Caco-2 (cell line): Measurements from ENCODE around the gene USP16. TPM values are rescaled to one million over a fixed set of nuclear protein-coding genes. Genes with fewer than 3 reads are reported as not detected.

Source experiments
- BruUV-seq: library from RNA; stranded (reverse); fragments of 400-500 nt; replicated peaks from 2 replicates; lab custom pipeline; 2021; lab: Mats Ljungman, UMichigan
- CTCF ChIA-PET: fragments of 300-600 bp; sonication (Branson Sonifier 250); formaldehyde crosslinking; loops from one replicate; lab custom pipeline; 2022; ENCODE audit warnings: antibody characterized with exemption; lab: Charles Lee
- POLR2A ChIA-PET: fragments of 300-600 bp; sonication (Branson Sonifier 250); formaldehyde crosslinking; loops from one replicate; lab custom pipeline; 2022; ENCODE audit warnings: antibody characterized with exemption; lab: Charles Lee
- DNase-seq, 2 experiments: peaks; one replicate each; pipeline versions ENCODE4 v3.0.0 to v3.0.0-alpha.2; 2020 to 2022
- H3K27me3 ChIP-seq: replicated peaks from 2 replicates; pipeline ENCODE4 v1.6.0; 2011; ENCODE audit warnings: low read length; ENCODE audit not compliant: control insufficient read depth, insufficient read depth
- H3K36me3 ChIP-seq: 2 replicates; pipeline ENCODE4 v1.5.1; 2011; ENCODE audit warnings: low read length; ENCODE audit not compliant: control insufficient read depth, insufficient read depth
- H3K4me1 ChIP-seq: fragments of 250-450 bp; sonication (Bioruptor Pico); 2 replicates; pipeline ENCODE4 v1.5.1; 2020; ENCODE audit warnings: mild to moderate bottlenecking
- H3K4me3 ChIP-seq: 2 replicates; pipeline ENCODE4 v1.5.1; 2011; ENCODE audit warnings: low read depth, mild to moderate bottlenecking, control low read depth, low read length
- H3K9me3 ChIP-seq: fragments of 250-450 bp; sonication (Bioruptor Pico); 2 replicates; pipeline ENCODE4 v1.5.1; 2020; ENCODE audit warnings: mild to moderate bottlenecking, moderate library complexity
- H3K27ac Mint-ChIP-seq: one replicate; pipeline ENCODE4 v1.8.0; 2022; ENCODE audit warnings: mixed read lengths; ENCODE audit not compliant: unreplicated experiment
- H3K27me3 Mint-ChIP-seq: one replicate; pipeline ENCODE4 v1.8.0; 2022; ENCODE audit warnings: mixed read lengths; ENCODE audit not compliant: insufficient read depth, unreplicated experiment
- H3K36me3 Mint-ChIP-seq: one replicate; pipeline ENCODE4 v1.8.0; 2022; ENCODE audit warnings: mild to moderate bottlenecking, mixed read lengths; ENCODE audit not compliant: insufficient read depth, unreplicated experiment
- H3K4me1 Mint-ChIP-seq: one replicate; pipeline ENCODE4 v1.8.0; 2022; ENCODE audit warnings: low read depth, mixed read lengths; ENCODE audit not compliant: unreplicated experiment
- H3K4me3 Mint-ChIP-seq: one replicate; pipeline ENCODE4 v1.8.0; 2022; ENCODE audit warnings: mild to moderate bottlenecking, moderate library complexity, mixed read lengths; ENCODE audit not compliant: unreplicated experiment
- H3K9me3 Mint-ChIP-seq: one replicate; pipeline ENCODE4 v1.8.0; 2022; ENCODE audit warnings: mixed read lengths; ENCODE audit not compliant: unreplicated experiment
- CTCF ChIP-seq, 2 experiments: fragments of 200-600 bp in 1 of 2; IDR thresholded peaks; 1 replicate in 1 of 2; 2 replicates in 1 of 2; pipeline versions ENCODE4 v1.5.1 to v1.8.0; 2011 to 2022; ENCODE audit warnings: antibody characterized with exemption in 1 of 2, control low read depth in 1 of 2, inconsistent platforms in 1 of 2, low read depth in 1 of 2, low read length in 1 of 2, mild to moderate bottlenecking in 1 of 2, moderate library complexity in 1 of 2; ENCODE audit not compliant: insufficient read depth in 1 of 2, severe bottlenecking in 1 of 2, unreplicated experiment in 1 of 2
- intact Hi-C: fragments of 100-400 bp; cut with micrococcal nuclease; formaldehyde crosslinking; loops from one replicate; pipeline ENCODE4 v1.10.0; 2022; ENCODE audit not compliant: unreplicated experiment
- total RNA-seq: library from RNA; stranded (reverse); gene quantifications from 2 replicates; pipeline ENCODE4 v1.2.3, GENCODE V29; 2022

Gene USP16
- total RNA-seq, 1 experiment from 2014 or later = 24.2 TPM

DNA sequence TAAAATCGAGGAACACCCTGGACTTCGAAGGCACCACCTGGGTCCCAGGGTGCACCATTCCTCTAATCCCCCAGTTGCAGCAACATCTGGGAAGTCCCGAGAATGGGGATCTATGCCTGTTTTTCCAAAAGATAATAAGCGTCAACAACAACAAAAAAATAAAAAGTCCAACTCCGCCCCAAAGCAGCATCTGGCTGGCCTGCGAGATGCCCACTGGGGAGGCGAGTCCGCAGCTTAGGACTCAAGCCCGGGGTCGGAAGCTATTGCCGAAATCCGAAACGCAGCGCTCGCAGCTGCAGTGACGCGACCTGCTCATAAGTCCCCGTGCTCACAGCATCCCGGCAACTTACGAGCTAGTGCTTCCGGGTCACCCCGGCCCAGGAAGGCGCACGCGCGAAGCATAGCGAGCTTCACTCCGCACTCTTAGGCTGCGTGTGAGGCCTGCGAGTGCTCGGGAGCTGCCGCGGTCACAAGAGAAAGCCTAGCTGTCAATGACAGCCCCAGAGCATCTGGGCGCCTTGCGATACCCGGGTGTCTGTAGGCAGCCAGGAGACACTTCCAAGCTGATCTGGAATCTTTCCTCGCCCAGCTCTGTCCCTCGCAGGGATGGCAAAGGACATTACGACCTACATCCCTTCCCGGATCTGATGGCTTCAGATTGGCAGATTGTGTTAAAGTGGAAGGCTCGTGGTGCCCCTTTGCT lies 21.9 kb upstream of the USP16 start:
- CTCF ChIA-PET = interaction anchor here (0.6 to 1.1 kb wide), 4 partner anchors 10 to 47 kb away, joined by 4 to 8 read pairs (median 6); partner anchors contain the start of genes LTN1, RWDD2B and USP16
- peak; percentile 93 to 96 for DNase-seq
- H3K4me3 ChIP-seq = peak overlapping the region; percentile 52
- H3K9me3 ChIP-seq = no peaks in the 10 kb centered on the region
- no peak for TF ChIP-seq CTCF (IDR thresholded peaks at IDR 0.05; ENCODE audit: insufficient read depth in 1 of 2, low read depth in 1 of 2, low read length in 1 of 2, severe bottlenecking in 1 of 2, unreplicated experiment in 1 of 2)
- H3K36me3 Mint-ChIP-seq = peaks cover 7% of the 10 kb centered on the region
- POLR2A ChIA-PET = interaction anchor here (0.7 to 1.6 kb wide), 9 partner anchors 8 to 296 kb away, joined by 3 to 57 read pairs (median 5); partner anchors contain the start of genes BACH1, CCT8, LTN1 and RWDD2B
- H3K9me3 Mint-ChIP-seq = no peaks in the 10 kb centered on the region
- H3K27me3 ChIP-seq = no peaks in the 10 kb centered on the region
- peak overlapping the region; percentile 91 for H3K27ac Mint-ChIP-seq
- intact Hi-C loops = loop anchor here (1.0 kb wide), 3 partner anchors 10 to 23 kb away; partner anchors contain the start of genes LTN1 and RWDD2B
- H3K4me1 ChIP-seq = no peaks in the 10 kb centered on the region
- no peaks in the 10 kb centered on the region for H3K27me3 Mint-ChIP-seq
- no TSS peak for BruUV-seq
- peak overlapping the region; percentile 88 for H3K4me3 Mint-ChIP-seq
- no peaks in the 10 kb centered on the region for H3K4me1 Mint-ChIP-seq
- H3K36me3 ChIP-seq = no peaks in the 10 kb centered on the region

GRCh38 chr21:29005696-29006095 lies 18.8 kb upstream of the USP16 start:
- Mint-ChIP-seq H3K9me3 (no peaks in the 10 kb centered on the region), H3K4me1 (no peaks in the 10 kb centered on the region), H3K4me3 (no peak overlapping the region), H3K27me3 (no peaks in the 10 kb centered on the region), H3K27ac (no peak overlapping the region), H3K36me3 (peaks cover 16% of the 10 kb centered on the region)
- no peaks in the 10 kb centered on the region for H3K27me3 ChIP-seq
- H3K4me1 ChIP-seq = no peaks in the 10 kb centered on the region
- no peak for TF ChIP-seq CTCF (IDR thresholded peaks at IDR 0.05; ENCODE audit: insufficient read depth in 1 of 2, low read depth in 1 of 2, low read length in 1 of 2, severe bottlenecking in 1 of 2, unreplicated experiment in 1 of 2)
- intact Hi-C loops = no loop called here
- ChIA-PET CTCF (no interaction called here), POLR2A (no interaction called here)
- H3K9me3 ChIP-seq = no peaks in the 10 kb centered on the region
- no peak overlapping the region for H3K4me3 ChIP-seq
- no peak for DNase-seq
- H3K36me3 ChIP-seq = no peaks in the 10 kb centered on the region
- BruUV-seq = no TSS peak

GRCh38 chr21:29007135-29007534 lies 17.3 kb upstream of the USP16 start:
- TF ChIP-seq CTCF (IDR thresholded peaks at IDR 0.05; ENCODE audit: insufficient read depth in 1 of 2, low read depth in 1 of 2, low read length in 1 of 2, severe bottlenecking in 1 of 2, unreplicated experiment in 1 of 2) = no peak
- POLR2A ChIA-PET = interaction anchor here (1.7 kb wide), 1 partner anchor 14 kb away, joined by 6 read pairs; the partner anchor contains the start of gene LTN1
- H3K27me3 ChIP-seq = no peaks in the 10 kb centered on the region
- no peak for DNase-seq
- H3K36me3 ChIP-seq = no peaks in the 10 kb centered on the region
- Mint-ChIP-seq H3K36me3 (peaks cover 19% of the 10 kb centered on the region), H3K4me3 (no peak overlapping the region), H3K4me1 (no peaks in the 10 kb centered on the region), H3K9me3 (no peaks in the 10 kb centered on the region), H3K27ac (no peak overlapping the region), H3K27me3 (no peaks in the 10 kb centered on the region)
- no peaks in the 10 kb centered on the region for H3K4me1 ChIP-seq
- intact Hi-C loops = no loop called here
- CTCF ChIA-PET = no interaction called here
- no peaks in the 10 kb centered on the region for H3K9me3 ChIP-seq
- BruUV-seq = no TSS peak
- H3K4me3 ChIP-seq = no peak overlapping the region
